ENCODE measurements around the gene GYG1.

GYG1 gene

DNA sequence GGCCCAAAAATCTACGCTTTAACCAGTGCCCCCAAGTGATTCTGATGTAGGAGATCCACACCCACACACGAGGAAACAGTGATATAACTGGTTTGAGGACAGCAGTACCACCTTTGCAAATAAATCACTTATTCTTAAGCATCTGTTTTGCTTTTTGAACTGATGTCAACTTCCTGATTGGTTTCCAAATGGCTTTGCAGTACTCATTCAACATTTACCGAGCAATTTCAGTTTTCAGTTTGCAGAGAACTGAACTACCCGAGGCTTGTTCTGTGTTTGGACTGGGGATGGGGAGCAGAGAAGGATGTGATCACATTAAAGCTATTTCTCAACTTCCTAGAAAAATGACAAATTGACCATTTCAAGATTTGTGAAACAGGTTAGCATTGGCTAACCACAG is 1.1 kb upstream of the GYG1 start:
- no peak for DNase-seq

DNA sequence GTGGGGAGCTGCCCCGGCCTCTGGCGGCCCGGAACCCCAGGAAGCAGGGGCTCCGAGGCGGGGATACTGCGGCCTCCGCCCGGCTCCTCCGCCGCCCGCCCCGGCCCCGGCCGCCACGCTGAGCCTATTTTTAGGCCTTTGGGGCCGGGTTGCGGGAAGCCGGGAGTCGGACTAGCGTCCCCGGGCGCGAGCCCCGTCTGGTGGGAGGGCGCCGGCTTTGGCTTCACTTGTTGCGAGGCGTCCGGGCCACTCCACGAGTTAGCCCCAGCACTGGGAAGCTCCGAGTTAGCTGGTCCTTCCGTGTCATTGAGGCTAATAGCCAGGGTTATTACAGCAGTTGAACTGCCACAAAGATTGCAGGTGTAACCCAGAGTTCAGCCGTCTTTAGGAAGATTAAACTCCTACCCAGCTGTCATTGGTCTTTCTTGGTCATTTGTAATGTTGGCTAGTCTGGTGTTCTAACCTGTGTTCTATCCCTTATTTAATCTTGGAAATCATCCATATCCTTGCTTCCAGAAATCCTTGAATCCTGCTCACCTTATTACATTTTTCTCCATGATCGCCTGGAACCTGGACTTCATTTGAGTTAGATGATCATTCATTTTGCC is 791 bp downstream of the GYG1 start:
- DNase-seq: peak; percentile 55

DNA sequence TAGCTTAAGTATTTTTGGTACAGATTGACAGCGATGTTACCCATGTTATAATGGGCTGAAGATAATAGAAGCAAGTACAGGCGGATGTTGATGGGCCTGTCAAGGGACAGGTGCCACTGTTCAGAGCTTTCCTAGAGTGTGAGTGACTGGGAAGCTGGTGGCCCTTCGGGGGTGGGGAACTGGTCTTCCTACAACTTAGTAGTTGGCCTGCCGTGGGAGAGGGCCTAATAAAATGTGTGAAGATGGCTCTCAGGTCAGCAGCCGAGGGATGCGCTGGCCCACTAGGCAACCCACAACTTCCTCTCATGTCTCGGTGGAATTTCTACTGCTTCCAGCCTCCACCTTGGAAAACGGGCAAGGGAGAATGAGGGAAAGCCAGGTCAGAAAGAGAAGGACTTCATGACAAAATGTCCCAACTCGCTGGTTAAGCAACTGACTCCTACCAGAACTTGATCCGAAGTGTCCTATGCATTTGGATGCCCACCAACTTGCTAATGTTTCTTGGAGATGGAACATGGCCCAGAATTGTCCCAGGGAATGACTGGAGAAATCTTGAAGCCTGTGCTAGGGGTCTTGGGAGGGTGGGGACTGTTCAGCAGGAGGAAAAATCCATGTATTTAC is 1.4 kb downstream of the GYG1 start:
- no peak for DNase-seq

DNA sequence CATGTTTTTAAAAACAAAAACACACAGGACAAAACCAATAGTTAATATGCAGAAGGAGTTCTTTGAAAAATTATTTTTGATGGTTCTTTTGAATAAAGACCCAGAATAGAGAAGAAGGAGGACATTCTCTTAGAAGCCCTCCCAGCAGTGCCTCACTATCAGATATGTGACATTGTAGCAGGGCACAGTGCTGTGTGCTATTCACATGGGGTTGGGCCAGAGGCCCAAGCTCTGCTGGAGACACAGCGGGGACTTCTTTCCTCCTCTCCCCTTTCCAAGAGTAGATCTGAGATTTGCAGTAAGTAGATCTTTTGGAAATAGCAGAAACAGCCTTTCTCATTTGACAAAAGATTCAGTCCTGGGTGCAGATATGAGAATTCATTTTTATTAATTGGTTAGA is 6.3 kb downstream of the GYG1 start:
- DNase-seq: no peak

DNA sequence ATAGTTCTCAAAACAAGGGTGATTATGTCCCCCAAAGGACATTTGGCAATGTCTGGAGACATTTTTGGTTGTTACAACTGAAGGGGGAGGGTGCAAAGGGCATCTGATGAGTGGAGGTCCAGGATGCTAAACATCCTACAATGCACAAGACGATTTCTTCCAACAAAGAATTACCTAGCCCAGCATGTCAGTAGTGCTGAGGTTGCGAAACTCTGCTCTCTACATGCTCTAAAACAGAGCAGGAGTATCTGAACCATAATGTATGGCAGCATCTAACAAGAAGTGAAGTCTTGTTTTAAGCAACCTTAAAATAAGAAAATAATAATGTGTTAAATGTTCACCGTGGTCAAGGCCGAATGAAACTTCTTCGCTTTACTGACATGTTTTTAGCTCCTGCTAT is 7.0 kb downstream of the GYG1 start:
- no peak for DNase-seq

DNA sequence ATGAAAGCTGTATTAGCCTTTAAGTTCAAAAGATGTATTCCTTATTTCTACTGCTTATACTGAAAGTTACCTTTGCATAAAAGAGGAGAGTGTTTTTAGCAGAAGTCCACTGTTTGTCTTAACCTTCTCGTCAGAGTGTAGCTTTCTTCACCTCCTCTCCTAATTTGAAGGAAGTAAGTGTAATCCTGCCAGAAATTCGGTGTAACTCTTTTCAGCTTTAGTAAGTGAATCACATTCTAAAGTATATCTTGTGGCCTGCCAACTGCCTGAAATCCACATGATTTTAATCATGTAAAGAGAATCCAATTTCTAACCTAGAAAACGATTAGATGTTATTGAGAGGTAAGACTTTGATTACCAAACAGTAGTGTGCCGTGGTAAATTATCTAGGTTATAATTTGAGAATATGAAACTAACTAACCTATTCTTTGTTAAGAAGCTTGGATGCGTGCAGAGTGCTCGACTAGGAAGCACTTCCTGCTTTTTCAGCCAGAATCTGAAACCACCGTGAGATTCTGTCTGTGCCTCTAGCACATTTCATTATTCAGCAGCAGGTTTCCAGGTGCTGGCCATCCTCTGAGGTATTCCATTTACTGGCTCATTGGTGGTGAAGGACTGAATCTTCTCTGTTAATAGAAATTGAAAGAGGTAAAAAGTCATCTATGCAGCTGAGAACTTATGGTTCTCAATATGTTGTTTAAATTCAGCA is 7.5 kb downstream of the GYG1 start:
- DNase-seq: no peak

DNA sequence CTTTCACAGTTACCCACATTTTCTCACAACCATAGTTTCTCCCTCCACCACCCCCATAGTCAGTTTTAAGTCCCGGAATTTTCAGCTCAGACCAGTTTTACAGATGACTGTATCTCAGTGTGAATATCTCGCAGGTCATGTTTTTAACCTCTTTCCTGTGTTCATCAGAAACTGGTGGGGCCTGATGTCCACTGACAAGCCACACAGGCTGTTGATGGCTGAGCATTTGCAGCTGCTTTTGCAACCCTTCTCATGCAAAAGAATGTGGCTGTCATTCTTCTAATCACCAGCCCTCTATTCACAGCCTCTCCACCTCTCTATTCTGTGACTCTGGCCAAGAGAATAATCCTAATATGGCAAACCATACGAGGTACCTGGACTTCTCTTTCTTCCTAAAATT is 8.5 kb downstream of the GYG1 start:
- no peak for DNase-seq

DNA sequence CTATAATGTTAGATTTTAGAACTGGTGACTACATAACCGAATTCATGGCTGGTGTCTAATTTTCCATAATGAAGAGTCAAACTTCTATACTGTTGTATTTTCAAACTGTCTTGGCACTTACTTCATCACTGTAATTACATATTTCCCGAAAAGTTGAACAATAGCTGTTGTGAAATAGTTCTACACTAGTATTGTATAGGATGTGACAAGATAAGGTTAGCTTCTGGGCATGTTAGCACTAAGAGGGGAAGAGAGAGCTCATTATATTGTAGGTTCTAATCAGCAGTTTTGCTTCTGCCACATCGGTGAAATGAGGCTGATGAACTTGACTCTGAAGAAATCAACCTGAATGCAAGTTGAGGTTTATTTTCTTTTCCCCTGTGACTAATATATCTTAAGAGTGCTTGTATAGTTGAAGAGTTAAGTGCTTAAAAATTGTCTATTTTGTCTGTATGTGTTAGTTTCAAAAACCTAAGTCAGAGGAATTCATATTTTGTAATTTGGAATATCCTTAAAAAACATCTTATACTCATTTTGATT is 8.9 kb downstream of the GYG1 start:
- DNase-seq: no peak

DNA sequence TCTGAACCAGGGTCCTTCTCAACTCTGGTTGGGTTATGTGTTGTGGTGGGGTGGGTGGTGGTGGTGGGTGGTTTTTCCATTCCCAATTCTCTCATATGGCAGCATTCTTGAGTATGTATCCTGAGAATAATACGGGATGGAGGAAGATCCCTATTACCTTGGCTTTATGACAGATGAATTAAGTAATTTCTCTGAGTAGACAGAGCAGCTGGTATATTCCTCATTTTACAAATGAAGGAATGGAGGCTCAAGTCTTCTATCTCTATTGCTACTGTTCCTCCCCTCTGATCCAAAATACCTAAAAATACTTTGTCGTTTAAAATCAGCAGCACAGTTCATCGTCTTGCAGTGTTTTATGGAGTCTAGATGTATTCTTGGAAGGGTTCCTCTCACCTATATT is 10.4 kb downstream of the GYG1 start:
- DNase-seq: no peak

DNA sequence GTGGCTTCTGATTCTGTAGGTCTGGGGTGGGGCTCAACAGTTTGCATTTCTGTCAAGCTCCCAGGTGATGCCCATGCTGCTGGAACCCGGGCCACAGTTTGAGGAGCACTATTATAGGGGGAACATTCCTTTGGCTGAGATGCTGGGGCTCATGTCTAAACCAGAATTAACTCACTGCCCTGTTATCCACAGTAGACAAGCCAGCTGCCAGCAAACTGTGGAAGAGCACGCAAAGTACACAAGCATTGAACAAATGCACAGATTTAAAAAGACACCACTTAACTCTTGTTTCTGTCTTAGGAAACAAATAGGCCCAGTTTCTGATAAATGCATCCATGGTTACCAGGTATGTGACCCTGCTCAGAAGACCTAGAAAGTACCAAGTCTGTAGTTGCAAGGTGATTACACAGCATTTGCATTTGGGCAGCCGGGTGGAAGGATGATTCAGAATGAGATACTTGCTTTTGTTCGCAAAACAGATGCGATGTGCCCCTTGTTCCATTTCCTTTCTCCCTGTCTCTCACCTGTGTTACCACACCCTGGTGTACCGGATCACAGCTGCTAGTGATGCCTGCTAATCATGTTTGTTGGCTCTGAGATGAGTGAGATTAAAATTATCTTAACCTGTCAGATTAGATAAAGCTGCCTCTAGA is 12.4 kb downstream of the GYG1 start:
- DNase-seq: no peak

DNA sequence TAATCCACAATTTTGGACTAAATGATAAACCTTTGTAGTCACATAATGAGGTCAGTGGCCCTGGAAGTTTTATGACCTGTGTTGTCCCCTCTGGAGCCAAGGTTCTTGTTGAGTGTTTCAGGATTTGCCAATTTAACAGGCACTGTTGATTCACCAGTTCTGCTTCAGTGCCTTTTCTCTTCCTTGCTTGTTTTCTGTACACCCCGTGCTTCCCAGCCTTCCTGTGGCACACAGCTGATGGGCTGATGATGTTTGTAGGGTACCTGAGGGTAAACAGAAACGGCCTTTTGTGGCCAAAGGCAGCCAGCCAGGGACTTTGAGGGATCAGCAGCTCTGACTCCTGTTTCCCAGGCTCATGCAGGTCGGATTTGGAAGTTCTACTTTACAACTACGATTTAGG is 13.3 kb downstream of the GYG1 start:
- DNase-seq: no peak

DNA sequence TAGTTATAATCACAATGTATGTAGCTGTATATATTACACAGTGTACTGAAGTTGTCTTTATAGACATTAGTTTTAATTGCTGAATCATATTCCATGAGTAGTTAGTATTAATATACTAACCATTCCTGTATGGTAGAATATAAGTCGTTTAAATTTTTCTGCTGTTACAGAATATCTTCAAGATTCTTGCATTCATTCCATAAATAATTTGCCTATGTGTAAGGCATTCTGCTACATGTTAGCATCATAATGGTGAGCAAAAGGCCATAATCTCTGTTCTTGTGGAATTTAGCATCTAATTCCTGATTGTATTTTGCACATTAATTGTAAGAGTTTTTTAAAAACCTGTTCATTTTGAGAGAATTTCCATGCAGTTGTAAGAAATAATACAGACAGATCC is 14.1 kb downstream of the GYG1 start:
- DNase-seq: no peak

DNA sequence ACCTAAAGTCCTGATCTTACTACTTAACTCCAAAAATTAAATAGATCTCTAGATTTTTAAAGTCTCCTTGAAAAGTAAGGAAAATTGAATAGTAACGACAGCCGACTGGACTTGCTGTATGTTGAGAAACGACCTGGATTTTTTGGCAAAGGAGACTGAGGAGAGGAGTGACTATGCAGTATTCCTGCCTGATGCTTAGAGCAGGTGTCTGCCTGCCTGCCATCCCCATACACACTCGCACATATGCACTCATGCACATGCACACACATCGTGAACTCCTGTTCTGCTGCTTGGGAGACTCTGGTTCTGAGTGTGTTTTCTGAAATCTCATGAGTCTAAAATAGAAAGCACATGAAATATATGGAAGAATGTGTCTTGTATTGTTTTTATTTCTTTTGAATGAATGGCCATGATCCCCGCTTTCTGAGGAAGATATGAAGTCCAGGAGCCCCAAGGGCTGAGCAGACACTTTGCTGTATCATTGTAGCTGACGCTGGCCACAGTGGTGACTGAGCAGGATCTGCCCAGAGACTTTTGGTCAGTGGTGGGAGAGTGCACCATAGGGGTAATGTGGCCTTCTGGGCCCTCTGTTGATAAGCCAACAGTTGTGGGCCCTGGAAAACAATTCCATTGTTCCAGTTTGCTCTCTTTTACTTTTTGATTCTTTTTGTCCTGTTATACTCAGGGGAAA is 16.4 kb downstream of the GYG1 start:
- DNase-seq: no peak

DNA sequence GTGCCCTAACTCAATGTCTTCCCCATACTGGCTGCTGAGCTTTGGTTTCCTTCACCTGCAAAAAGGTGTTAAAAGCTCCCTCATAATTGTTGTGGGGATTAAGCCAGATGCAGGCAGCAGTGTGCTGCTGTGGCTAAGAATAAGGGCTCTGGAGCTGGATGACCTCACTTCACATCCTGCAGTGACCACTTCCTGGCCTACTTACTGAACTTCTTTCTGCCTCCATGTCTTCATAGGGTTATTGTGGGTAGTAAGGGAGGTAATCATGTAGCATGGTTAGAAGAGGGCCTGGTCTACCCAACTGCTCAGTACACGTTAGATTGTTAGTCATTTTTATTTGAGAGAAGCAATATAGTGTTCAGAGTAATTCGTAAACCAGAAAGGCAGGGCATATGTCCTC is 18.4 kb downstream of the GYG1 start:
- no peak for DNase-seq

DNA sequence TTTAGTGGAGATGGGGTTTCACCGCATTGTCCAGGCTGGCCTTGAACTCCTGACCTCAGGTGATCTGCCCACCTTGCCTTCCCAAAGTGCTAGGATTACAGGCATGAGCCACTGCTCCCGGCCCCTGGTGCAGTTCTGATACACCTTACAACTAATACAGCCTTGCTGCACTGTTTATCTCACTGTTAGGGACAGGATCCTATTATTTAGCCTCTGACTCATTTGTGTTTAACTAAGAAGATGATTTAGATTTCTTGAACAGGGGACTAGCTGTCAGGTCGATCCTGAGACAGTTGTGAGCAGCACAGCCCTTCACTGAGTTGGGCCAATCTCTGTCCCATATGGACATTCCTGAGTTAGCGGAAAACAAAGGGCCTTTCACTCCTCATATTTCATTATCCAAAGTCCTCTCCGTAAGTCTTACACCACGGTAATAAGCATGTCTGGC is 19.2 kb downstream of the GYG1 start:
- DNase-seq: no peak

DNA sequence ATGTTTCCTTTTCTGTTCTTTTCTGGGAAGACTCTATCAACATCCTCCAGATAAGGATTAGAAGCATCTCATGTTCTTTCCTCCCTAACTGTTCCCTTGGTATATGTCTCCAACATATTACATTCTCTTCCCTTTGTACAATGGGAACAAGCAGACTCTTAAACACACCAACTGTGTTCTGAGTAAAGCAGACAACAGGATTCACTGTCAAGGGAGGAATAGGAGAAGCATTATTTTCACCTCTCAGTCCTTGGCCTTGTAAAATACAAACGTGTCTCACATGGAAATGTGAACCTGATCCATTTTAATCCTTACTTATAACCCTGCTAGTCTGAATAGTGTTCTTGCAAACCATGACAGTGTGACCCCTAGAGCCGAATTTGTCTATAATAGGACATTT is 19.6 kb downstream of the GYG1 start:
- no peak for DNase-seq

DNA sequence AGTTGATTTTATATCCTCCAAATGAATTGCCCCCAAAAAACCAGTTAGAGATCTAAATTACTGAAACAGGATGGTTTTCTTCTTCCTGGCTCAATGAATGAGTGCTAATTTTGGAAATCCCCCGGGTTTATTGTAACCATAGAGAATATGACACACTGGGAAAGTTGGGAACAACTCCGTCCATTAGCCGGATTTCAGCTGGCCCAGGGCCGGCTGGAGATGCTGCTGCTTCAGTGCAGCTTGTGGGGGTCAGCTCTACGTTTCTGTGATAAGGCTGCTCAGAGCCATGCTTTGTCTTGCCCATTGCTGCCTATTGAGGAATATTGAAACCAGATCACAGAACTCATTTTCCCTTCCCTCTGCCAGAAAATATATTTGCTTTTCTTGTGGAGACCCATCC is 20.3 kb downstream of the GYG1 start:
- no peak for DNase-seq

DNA sequence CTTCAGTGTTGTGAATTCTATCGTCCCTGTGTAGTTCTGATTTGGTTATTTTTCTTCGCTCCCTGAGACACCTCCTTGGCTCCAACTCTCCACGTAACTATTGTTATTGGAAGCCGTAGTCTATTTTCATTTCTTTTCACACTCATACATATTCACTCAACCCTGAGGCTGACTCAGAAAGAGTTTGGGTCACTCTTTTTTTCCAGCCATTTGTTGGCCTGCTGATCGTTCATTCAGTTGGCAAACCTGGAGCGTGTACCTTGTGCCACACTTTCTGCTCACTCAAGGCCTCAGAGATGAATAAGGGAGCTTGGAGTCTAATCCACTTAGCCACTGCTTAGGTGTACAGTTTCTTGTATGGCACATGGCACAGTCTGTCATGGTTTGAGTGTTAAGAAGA is 22.4 kb downstream of the GYG1 start:
- DNase-seq: no peak

DNA sequence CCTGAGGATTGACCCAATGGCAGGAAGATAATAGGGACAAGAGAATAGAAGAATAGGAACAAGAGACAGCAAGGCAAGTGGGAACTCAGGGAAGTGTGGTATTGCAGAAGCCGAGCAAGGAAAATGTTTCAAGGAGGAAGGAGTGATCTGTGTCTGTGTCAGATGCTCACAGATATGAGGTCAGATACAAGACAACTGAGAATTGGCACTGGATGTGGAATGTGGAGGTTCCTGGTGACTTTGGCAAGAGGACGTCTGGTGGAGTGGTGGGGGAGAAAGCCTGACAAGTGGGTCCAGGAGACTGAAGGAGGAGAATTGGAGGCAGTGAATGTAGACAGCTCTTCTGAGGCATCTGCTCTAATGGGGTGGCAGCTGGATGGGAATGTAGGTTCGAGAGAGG is 24.1 kb downstream of the GYG1 start:
- no peak for DNase-seq

DNA sequence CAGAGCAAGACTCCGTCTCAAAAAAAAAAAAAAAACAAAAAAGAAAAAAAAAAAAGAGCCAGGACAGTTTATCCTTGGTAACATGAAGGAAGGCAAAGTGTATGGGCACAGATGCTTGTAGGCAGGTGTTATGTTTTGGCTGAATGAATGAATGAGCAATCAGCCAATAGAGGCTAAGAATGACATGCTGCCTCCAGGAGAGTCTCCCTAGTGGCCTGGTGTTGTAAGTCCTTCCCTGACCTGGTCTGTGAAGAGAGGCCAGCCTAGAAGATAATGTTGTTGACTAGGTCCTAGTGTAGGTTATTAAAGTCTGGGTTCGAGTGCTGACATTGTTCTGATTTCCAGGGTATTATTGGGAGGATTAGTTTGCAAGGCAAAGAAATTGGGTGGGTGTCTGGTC is 24.9 kb downstream of the GYG1 start:
- no peak for DNase-seq

DNA sequence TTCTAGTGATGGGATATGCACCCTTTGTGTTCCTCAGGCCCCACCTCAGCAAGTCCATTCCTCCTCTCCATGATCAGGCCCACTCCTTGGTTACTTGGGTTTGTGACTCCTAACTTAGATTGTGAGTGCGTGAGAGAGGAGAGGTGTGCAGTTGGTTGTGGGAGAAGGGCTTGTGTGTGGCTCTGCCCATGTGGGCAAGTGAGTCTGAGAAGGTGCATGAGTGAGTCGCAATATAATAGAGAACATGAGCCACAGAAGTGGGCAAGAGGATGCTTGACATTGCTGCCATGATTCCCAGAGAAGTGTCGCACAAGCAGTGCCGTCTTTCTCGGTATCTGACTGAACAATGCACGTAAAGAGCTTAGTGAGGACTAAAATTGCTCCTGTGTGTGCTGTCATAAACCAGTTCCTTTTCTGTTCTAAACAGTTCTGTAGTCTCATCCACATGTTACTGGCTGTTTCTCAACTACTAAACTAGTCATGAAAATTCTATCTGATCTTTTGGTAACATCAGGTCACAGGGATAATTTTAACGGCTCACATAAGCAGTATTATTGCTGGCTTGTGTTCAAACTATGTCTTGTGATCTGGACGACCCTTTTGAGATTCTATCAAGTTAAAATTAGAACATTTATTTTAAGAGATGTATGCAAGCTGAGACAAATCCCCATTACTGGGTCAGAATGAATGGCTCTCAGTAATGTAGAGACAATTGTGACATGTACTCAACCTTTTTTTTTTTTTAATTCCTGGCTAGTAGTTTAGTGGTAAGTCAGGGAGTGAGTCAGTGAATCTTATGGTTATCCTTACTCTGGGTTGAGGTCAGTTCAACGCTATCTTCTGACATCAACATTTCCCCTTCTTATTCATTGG is 25.6 kb downstream of the GYG1 start:
- no peak for DNase-seq

DNA sequence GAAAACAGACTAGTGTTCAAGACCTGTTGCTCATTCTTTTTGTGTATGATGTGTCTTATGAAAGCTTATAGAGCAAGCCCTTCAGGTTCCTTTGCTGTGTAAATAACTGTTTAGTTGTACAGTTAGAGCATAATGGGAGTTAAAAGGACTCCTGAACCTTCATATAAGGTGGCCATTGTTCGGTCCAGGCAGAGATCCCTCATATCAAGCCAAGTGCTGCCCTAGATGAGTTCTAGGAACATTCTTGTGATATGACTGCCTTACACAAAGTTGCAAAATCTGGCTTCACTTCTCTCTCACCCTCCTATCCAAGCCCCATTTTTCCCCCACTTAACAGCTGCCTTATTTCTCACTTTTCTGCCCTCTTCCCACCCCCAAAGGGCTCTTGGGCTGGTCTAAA is 26.9 kb downstream of the GYG1 start:
- no peak for DNase-seq

All from stimulated activated CD4-positive, alpha-beta T cell treated with anti-CD3 and anti-CD28 coated beads, Interleukin-15, amount 100 ng/mL, for 24 hours (primary cell).